GM12865 (cell line): ENCODE data around the gene ROBO1.

Experiments used
- DNase-seq: peaks from one replicate; pipeline ENCODE4 v3.0.0; 2010; ENCODE audit warnings: low read depth
- H3K4me3 ChIP-seq: 2 replicates; pipeline ENCODE4 v1.5.1; 2011; ENCODE audit warnings: mild to moderate bottlenecking, low read depth, low read length, control low read depth
- TF ChIP-seq, protein P1 (sequence below): IDR thresholded peaks from 2 replicates; pipeline ENCODE4 v1.5.1; 2011; ENCODE audit warnings: low read length, control low read depth, low read depth, inconsistent platforms; ENCODE audit not compliant: insufficient read depth; ENCODE audit errors: missing control alignments

Gene ROBO1

DNA sequence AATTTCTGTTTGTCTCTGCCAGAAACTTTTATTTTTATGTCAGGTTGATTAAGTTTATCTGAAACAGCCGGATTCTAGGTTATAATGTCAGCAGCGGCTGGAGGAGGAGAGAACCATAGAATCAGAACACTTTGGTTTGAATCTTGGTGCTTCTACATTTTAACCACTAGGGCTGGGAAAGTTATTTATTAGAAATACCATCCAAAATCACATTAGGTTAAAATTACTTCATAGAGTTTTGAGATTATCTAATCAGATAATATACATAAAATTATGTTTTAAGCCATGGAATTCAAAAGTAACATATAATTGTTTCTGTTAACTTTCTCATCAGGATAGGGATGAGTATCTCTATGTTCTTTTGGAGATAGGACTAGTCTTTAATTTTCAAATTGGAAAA is 502.9 kb downstream of the ROBO1 start:
- no peak for DNase-seq
- TF ChIP-seq, protein P1, sequence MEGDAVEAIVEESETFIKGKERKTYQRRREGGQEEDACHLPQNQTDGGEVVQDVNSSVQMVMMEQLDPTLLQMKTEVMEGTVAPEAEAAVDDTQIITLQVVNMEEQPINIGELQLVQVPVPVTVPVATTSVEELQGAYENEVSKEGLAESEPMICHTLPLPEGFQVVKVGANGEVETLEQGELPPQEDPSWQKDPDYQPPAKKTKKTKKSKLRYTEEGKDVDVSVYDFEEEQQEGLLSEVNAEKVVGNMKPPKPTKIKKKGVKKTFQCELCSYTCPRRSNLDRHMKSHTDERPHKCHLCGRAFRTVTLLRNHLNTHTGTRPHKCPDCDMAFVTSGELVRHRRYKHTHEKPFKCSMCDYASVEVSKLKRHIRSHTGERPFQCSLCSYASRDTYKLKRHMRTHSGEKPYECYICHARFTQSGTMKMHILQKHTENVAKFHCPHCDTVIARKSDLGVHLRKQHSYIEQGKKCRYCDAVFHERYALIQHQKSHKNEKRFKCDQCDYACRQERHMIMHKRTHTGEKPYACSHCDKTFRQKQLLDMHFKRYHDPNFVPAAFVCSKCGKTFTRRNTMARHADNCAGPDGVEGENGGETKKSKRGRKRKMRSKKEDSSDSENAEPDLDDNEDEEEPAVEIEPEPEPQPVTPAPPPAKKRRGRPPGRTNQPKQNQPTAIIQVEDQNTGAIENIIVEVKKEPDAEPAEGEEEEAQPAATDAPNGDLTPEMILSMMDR, result no peak
- no peak overlapping the region for H3K4me3 ChIP-seq

- TF ChIP-seq, protein P1, result no peak
- no peak overlapping the region for H3K4me3 ChIP-seq
- no peak for DNase-seq
Observed at GRCh38 chr3:79263423-79263822, 504.4 kb downstream of the ROBO1 start.

DNA sequence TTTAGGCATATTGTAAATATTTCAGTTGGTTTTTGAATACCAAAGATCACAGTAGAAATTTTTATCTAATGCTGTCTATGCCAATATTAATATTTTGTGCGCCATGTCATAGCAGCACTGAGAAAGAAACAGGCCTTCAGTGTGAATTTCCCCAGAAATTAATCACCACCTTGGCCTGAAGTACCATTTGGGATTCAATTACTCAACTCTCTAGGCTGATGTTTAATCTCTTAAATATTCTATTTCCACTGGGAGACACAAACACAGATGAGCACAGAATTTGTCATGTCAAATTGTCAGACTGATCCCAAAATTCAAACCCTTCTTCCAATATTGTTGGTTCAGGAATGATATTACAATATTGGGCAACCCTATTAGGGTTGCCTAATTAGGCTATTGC is 509.3 kb downstream of the ROBO1 start:
- no peak overlapping the region for H3K4me3 ChIP-seq
- DNase-seq, result no peak
- TF ChIP-seq, protein P1, result no peak

- TF ChIP-seq, protein P1, result no peak
- DNase-seq, result no peak
Observed at GRCh38 chr3:79257791-79258190, 510.0 kb downstream of the ROBO1 start.

GRCh38 chr3:79255702-79256101 is 512.1 kb downstream of the ROBO1 start:
- DNase-seq, result no peak
- TF ChIP-seq, protein P1, result no peak
- H3K4me3 ChIP-seq, result no peak overlapping the region

More at GRCh38 chr3:79257791-79258190, 510.0 kb downstream of the ROBO1 start:
- no peak overlapping the region for H3K4me3 ChIP-seq

DNA sequence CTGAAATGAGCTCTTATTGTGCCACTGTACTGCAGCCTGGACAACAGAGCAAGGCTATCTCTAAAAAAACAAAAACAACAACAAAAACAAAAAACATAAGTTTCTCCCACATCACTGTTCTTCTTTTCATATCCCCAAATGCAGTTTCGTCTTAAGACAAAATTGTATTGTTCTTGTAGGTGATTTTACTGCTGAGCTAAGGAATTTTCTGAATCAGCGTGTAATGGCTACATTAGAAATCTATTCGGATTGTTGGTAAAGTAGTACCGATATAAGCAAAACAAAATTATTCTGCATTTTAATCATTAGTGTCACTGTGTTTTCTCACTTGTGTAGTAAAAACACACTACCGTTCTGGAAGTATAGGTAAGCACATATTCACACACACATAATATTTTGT is 512.5 kb downstream of the ROBO1 start:
- TF ChIP-seq, protein P1, result no peak
- no peak overlapping the region for H3K4me3 ChIP-seq
- no peak for DNase-seq

GRCh38 chr3:79253704-79254103 is 514.1 kb downstream of the ROBO1 start:
- no peak for DNase-seq
- TF ChIP-seq, protein P1, result no peak
- no peak overlapping the region for H3K4me3 ChIP-seq
